MG63 (cell line): Measurements from ENCODE around the gene RNF26. TPM values are rescaled to one million over a fixed set of nuclear protein-coding genes. Genes with fewer than 3 reads are reported as not detected.

ENCODE experiments used
- DNase-seq: peaks from one replicate; pipeline ENCODE4 v3.0.0-alpha.2; 2020
- H3K27me3 ChIP-seq: fragments of 250-450 bp; sonication (Bioruptor Pico); 2 replicates; pipeline ENCODE4 v1.5.1; 2020; ENCODE audit warnings: mild to moderate bottlenecking, moderate library complexity
- H3K36me3 ChIP-seq: fragments of 250-450 bp; sonication (Bioruptor Pico); 2 replicates; pipeline ENCODE4 v1.5.1; 2020; ENCODE audit warnings: mild to moderate bottlenecking, moderate library complexity
- H3K4me3 ChIP-seq: fragments of 250-450 bp; sonication (Bioruptor Pico); 2 replicates; pipeline ENCODE4 v1.5.1; 2020; ENCODE audit warnings: mild to moderate bottlenecking, moderate library complexity
- H3K9me3 ChIP-seq: fragments of 250-450 bp; sonication (Bioruptor Pico); 2 replicates; pipeline ENCODE4 v1.5.1; 2020; ENCODE audit warnings: mild to moderate bottlenecking, moderate library complexity
- total RNA-seq: library from RNA; depleted of rRNA; stranded (reverse); fragments of >200 nt; shearing (Covaris generic); gene quantifications from 2 replicates; pipeline ENCODE4 v1.2.3, GENCODE V29; 2014; ENCODE audit warnings: low replicate concordance

RNF26 gene
- total RNA-seq, 1 experiment from 2014 or later: 23.3 TPM

DNA sequence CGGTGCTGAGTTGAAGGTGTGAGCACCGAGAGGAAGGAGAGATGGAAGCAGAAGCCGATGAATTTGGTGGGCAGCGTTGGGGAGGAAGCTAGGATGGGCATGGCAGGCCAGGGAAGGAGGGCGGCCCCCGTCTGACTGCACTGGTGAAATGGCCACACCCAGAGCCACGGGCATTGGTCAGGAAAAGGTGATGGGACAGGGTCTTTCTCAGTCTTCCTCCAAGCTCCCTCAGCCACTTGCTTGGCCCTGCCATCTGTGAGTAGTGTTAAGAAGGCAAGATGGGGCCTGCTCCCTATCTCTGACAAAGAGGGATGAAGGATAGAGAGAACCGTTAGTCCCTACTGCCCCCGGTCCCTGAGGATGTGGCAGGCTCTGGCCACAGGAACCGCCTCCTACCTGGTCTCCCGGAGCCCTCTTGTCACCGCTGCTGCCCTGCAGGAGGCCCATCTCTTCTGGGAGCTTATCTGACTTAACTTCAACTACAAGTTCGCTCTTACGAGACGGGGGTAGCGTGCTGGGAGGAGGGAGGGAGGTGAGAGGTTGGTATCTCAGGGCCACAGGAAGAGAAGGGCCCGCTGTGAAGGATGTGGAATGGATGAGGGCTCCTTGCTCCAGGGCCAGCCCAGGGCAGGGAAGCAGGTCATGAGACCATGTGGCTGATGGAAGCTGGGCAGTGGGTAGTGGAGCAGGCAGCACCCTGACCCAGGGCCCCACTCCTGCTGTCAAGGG lies 24.2 kb upstream of the RNF26 start:
- no peaks in the 10 kb centered on the region for H3K36me3 ChIP-seq
- no peaks in the 10 kb centered on the region for H3K27me3 ChIP-seq
- H3K4me3 ChIP-seq: no peak overlapping the region
- H3K9me3 ChIP-seq: no peaks in the 10 kb centered on the region
- DNase-seq: no peak

DNA sequence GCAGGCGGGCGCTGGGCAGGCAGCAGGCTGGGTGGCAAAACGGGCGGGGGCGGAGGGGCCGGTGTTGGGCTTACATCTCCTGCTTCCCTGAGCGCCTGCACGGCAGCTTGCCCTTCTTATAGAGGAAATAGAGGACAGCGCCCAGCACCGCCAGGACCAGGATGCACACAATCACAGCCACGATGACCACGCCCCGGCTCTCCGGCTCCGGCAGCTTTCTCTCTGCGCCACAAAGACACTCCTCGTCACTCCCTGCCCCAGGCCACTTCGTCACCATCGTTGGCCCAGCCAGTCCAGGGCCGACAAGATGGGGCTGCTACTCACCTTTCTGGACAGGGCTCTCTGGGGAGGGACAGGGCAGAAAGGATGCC lies 23.7 kb upstream of the RNF26 start:
- H3K27me3 ChIP-seq: no peaks in the 10 kb centered on the region
- no peak for DNase-seq
- H3K36me3 ChIP-seq: no peaks in the 10 kb centered on the region
- H3K4me3 ChIP-seq: no peak overlapping the region
- H3K9me3 ChIP-seq: no peaks in the 10 kb centered on the region

DNA sequence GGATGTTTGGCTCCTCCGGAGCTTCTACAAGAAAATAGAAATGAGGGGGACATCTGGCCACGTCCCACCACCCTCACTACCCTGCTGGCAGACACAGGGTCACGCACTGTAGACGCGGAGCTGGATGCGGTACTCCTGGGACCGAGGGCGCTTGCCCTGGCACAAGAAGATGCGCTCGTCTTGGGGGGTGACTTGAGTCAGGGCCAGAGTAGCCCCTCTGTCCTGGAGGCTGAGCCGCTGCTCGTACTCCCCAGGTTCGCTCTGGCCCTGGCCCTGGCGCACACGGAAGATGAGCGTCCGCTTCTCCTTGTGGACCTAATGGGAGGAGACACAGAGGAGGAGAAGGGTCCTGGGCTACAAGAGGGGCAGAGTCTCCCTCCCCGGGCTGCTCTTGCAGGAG lies 19.6 kb upstream of the RNF26 start:
- DNase-seq: no peak
- Histone ChIP-seq H3K9me3 (no peaks in the 10 kb centered on the region), H3K36me3 (no peaks in the 10 kb centered on the region), H3K27me3 (peaks cover 9% of the 10 kb centered on the region), H3K4me3 (no peak overlapping the region)

DNA sequence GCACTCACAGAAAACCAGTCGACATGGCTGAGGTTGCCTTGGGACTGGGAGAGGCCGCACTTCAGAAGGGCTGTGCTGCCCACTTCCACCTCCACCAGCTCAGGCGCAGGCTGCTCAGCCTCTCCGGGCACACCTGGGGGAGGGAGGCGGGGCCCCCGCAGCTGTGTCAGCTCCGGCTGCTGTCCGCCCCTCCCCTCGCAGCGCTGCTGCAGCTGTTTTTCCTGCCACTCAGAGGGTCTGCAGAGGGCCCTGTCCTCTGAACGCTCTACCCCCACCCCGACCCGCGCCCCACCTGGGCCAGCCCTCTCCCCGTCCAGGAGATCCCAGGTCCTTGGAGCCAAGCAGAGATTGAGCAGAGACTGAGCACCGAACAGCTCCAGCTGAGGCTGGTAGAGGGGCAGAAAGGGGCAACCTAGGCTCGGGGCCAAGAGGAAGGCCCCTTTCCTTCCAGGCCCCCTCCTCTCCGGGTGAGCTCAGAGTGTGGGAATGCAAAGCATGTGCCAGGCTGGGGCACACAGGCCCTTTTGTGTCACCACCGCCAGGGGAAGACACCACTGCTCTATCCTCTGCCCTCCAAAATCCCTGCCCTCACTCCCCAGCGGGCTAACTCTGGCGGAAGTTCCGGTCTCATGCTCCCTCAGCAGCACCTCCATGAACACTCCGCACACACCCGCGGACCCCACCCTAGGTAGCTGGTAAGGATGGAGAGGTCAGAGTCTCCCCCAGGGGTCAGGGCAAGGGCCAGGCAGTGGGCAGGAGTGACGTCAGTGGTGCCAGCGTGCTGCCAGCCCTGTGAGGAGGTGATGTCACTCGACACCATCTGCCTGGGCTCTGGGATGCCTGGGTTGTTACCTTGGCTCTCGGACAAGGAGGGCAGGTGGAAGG lies 19.0 kb upstream of the RNF26 start:
- Histone ChIP-seq H3K4me3 (no peak overlapping the region), H3K36me3 (no peaks in the 10 kb centered on the region), H3K9me3 (no peaks in the 10 kb centered on the region), H3K27me3 (peaks cover 9% of the 10 kb centered on the region)
- DNase-seq: peak; percentile 19

DNA sequence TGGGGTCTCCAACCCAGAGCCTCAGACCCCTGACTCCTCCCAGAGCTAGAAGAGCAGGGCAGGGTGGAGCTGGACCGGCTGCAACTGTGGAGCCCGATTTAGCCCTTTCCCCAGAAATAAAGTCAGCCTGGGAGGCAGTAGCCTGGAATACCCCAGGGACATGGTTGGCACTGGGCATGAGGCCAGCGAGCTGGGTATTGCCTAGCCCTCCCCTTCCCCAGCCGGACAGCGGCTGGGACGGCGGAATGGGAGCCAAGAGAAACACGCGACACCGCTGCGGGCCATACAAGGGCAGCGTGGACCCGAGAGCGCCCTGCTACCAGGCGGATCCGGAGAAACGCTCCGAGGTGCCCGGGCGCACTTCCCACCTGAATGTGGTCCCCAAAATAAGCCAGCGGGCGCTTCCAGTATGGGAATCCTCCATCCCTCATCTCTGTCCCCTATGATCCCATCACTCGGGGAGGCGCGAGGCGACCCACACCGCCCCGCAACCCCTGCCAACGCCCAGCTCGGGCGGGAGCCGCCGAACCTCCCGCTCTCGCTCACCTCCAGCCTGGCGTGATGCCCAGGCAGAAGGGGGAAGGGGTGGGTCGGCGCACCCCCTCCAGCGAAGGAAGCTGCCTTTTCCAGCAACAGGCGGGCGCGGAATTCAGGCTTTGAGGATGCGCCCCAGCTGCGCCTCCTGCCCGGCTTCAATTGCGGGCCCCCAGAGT lies 18.2 kb upstream of the RNF26 start:
- no peak for DNase-seq
- Histone ChIP-seq H3K36me3 (no peaks in the 10 kb centered on the region), H3K9me3 (no peaks in the 10 kb centered on the region), H3K27me3 (peaks cover 9% of the 10 kb centered on the region), H3K4me3 (peak overlapping the region; percentile 41)

DNA sequence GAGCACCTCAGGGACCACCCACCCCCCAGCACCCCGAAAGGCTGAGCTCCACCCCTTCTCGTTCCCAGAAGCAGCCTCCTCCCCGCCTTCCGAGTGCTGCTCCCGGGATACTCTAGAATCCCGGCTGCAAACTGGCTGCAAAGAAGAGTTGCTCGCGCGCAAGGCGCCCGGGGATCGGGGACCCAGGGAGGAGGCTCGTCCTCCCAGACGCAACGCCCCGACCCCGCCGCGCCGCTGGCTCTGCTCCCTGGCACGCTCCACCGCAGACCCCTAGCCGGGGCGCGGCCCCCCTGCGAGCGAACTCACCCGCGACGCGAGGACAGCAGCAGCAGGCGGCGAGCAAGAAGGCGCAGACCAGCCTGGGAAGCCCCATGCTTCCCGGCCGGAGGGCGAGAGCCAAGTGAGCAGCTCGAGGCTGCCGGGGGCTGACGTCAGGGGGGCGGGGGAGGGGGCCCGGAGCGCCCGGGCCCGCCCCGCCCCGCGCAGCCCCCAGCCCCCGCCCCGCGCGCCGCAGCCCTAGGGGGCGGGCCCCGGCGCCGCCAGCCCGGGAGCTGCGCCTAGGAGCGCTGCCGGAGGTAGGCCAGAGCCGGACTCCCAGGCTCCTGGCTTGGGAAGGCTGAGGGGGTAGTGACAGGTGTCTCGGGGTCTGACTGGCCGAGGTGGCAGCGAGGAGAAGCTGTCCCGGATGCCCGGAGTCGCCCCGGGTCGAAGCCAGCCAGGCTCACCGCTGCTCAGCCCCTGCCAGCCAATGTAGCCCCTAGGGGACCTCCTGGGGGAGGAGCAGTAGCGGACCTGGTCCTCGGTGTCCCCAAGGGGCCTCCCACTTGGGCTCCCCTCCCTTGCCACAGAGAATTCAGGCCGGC lies 17.4 kb upstream of the RNF26 start, which contains the start of gene MCAM:
Gene MCAM (minus strand): TSS at position 402 of the 863 bp plus-strand sequence. CDS start 29 bp downstream, at position 373.
- H3K9me3 ChIP-seq: no peaks in the 10 kb centered on the region
- peak; percentile 16 for DNase-seq
- H3K4me3 ChIP-seq: peak within 1 kb of the TSS; percentile 41
- H3K27me3 ChIP-seq: peaks cover 9% of the 10 kb centered on the region
- no peaks in the 10 kb centered on the region for H3K36me3 ChIP-seq

DNA sequence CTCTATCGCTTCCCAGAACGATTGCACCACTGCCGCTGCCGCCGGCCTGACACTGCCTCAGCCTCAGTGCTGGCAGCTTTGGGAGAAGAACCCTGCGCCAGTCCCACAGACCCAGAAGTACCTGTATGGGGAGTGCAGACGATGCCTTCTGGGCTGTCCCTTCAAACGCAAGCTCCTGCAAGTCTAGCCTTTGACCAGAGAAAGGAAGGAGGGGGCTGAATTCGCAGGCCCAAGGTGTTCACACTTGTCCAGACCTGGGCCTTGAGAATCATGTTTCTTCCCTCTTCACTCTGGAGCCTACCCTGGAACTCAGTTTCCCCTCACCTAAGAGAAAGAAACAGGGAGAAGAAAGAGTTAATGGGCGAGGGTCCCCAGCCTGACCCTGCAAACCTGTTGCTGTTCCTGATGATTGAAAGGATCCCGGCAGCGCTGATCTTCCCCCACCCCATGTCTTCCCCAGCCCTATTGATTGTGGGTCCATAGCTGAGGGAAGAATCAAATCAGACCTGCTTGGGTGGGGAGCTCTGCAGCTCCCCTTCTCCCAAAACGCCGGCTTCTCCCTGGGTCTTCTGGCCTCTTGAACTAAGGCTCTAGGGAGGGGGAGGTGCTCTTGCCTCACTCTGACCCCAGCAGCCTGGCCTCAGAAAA lies 16.6 kb upstream of the RNF26 start:
- Histone ChIP-seq H3K27me3 (peaks cover 9% of the 10 kb centered on the region), H3K9me3 (no peaks in the 10 kb centered on the region), H3K36me3 (no peaks in the 10 kb centered on the region), H3K4me3 (no peak overlapping the region)
- DNase-seq: no peak

DNA sequence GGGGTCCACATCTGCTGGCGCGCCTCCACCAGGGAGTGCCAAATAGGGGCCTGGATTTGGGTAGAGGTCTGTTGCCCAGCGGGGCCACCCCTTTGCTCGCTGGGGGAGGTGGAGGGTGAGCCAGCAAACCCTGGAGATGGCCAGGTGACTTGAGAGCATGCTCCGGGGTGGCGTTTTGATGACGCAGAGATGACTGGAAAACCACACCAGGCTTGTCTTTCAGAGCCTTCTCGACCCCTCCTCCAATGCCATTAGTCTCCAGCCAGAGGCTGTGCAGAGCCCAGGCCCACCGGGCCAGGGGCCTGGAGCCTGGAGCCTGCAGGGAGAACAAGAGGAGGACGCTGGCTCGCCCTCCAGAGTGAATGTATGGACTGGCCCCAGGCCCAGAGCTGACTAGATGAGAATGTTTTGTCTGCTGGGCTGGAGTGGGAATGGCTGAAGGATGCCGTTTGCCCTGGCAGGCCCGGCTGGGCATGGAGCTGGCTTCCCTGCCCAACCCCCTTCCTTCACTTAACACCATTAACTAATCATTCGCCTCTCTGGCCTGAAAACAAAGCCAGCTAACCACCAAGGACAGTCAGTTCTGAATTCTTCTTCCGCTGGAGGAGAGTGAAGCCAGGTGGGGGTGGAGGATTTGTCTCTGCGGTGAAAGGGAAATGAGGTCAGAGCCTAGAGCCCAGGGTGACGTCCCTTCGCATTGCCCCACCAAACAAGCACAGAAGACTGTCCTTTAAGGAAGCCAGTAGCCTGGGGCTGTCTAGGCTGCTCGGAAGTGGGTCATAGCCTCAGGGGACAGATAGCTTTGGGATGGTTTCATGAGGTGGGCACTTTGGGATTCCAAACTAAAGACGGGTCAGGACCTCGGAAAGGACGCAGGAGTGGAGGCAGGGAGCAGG lies 15.8 kb upstream of the RNF26 start:
- peaks cover 9% of the 10 kb centered on the region for H3K27me3 ChIP-seq
- H3K9me3 ChIP-seq: no peaks in the 10 kb centered on the region
- H3K36me3 ChIP-seq: no peaks in the 10 kb centered on the region
- DNase-seq: peak; percentile 74
- H3K4me3 ChIP-seq: no peak overlapping the region

DNA sequence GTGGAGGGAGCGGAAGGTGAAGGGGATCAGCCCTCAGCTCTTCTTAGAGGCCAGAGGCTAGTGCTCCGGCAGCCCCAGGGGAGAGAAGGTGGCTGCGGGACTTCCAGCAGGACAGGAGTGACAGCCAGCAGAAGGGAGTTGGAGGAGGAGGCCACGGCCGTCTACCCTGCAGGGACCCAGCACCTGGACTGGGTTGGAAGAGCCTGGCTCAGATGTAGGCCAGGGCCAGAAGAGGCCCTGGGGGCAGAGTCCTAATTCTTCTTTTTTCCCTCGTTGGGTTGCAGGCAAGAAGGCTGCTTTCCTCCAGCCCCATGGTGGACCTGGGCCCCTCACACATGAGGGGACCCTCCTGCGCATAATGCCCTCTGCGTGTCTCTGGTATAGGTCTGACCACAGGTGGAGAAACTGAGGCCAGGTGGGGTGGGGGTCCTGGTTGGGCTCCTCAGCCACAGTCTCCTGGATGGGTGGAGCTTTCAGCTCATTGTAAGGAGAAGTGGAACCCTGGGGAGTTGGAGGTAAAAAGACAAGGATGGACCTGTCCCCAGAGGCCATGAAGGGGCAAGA lies 15.1 kb upstream of the RNF26 start:
- Histone ChIP-seq H3K9me3 (no peaks in the 10 kb centered on the region), H3K27me3 (peaks cover 9% of the 10 kb centered on the region), H3K36me3 (no peaks in the 10 kb centered on the region), H3K4me3 (no peak overlapping the region)
- DNase-seq: no peak

DNA sequence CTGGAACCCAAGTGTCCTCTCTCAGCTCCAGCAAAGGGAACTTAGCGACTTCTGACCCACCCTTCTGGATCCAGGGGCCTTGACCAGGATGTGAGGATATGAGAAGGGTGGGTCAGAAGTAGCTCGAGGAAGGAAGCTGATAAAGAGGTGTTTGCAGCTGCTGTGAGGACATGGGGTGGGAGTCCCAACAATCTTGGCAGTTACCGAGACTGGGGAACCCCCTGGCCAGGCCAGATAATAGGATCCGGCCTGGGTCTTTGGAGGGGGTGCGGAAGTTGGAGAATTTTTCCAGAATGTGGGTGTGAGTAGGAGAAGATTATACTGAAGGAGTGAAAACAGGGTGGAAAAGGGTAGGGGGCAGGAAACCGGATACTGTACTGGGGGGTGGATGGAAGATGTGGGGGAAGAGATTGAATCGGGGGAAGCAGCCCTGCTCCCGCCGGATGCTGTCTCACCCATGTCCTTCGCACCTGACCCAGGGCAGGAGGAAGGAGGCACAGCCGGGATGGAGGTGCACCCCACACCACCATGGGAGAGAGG lies 14.6 kb upstream of the RNF26 start:
- H3K36me3 ChIP-seq: no peaks in the 10 kb centered on the region
- peaks cover 9% of the 10 kb centered on the region for H3K27me3 ChIP-seq
- H3K9me3 ChIP-seq: no peaks in the 10 kb centered on the region
- DNase-seq: no peak
- H3K4me3 ChIP-seq: no peak overlapping the region

DNA sequence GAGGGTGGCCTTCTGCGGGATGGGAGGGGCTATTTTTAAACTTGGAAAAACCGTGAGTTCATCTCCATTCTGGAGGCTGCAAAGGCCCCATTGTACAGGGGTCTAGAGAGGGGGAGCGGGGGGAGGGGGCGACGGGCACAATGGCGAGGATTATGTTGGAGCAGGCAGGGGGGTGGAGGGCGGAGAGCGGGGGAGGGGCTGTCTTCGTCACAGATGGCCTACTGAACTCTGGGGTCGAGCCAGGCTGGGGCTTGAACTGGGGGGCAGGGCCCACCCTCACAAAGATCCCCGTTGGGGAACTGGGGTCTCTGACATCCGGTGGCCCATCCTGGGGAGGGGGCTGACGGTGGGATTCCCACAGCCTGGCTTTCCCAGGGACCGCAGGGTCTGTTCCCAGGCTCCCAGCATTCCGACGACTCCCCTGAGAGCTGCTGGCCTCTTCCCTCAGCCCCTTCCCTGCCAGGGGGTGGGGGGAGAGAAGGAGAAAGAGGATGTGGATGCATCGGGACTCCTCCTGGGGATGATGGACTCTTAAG lies 14.0 kb upstream of the RNF26 start:
- Histone ChIP-seq H3K9me3 (no peaks in the 10 kb centered on the region), H3K27me3 (peaks cover 9% of the 10 kb centered on the region), H3K4me3 (no peak overlapping the region), H3K36me3 (no peaks in the 10 kb centered on the region)
- no peak for DNase-seq

DNA sequence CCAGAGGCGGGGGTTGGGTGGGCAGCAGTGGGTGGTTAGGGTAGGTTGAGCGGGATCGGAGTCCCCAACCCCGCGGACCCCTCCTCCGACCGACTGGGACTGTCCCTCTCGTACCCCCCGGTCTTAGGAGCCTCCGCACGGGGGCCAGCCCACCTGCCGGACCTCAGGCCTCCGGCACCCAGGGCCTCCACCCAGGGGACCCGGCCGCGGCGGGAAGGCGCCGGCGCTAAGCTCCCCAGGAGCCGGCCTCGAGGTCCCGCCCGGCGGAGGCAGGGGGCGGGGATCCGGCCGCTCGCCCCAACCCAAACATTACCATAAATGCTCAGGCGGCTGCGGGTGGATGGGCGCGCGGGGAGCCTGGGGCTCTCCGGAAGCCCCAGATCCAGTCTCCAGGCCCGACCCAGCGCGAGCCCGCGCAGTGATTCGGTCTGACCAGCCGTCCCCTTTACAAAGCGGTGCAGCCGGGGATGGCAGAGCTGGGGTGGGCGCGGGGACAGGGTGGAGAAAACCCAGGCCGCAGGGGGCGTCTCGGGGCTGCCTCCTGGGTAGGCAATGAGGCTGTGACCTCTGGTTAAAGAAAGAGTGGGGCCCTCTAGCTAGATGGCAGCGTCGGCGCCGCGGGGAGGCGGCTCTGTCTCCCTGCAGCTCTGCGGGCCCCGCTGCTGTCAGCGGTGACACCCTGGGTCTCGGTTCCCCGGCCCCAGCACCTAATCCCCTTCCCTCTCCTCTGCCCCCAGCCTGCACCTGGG lies 13.4 kb upstream of the RNF26 start:
- DNase-seq: no peak
- Histone ChIP-seq H3K9me3 (no peaks in the 10 kb centered on the region), H3K27me3 (peaks cover 9% of the 10 kb centered on the region), H3K4me3 (no peak overlapping the region), H3K36me3 (no peaks in the 10 kb centered on the region)

DNA sequence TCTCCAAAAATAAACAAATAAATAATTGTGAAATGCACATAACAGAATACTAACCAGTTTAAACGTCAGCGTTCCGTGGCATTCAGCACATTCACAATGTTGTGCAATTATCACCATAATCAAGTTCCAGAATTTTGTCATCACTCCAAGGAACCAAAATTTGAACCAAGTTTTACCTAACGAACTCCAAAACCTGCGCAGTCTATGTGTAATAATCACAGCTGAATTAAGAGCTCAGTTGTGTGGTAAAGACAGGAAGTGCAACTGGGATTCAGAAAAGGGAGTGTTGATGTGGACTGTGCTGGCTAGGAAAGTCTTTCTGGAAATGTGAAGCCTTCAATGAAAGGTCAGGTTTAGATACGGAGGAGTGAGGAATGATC lies 12.0 kb upstream of the RNF26 start:
- Histone ChIP-seq H3K27me3 (no peaks in the 10 kb centered on the region), H3K9me3 (no peaks in the 10 kb centered on the region), H3K36me3 (no peaks in the 10 kb centered on the region), H3K4me3 (no peak overlapping the region)
- DNase-seq: no peak
